DOHH2 (cell line): ENCODE results near the gene ATP8B4.

Experiments
- CTCF ChIP-seq: fragments of 200-600 bp; sonication (generic); IDR thresholded peaks from one replicate; pipeline ENCODE4 v1.5.1; 2014; ENCODE audit warnings: antibody characterized with exemption, mild to moderate bottlenecking, low read depth, low read length; ENCODE audit not compliant: poor library complexity, severe bottlenecking
- EZH2phosphoT487 ChIP-seq: fragments of 200-600 bp; sonication (generic); IDR thresholded peaks from 2 replicates; pipeline ENCODE4 v1.6.1; 2017; ENCODE audit warnings: borderline replicate concordance, mild to moderate bottlenecking, antibody characterized with exemption, low read length, moderate library complexity, mixed read lengths

- TF ChIP-seq EZH2phosphoT487 (no peak), CTCF (peak; percentile 58)
Observed at GRCh38 chr15:50145451-50145872, 26.4 kb upstream of the ATP8B4 start.
